GM21825 (cell line): ENCODE results near the gene KRT74.

Experiments
- ATAC-seq: cut with Tn5 transposase; IDR thresholded peaks from one replicate; pipeline ENCODE4 v1.9.1; 2021; ENCODE audit warnings: mild to moderate bottlenecking, moderate library complexity; ENCODE audit not compliant: unreplicated experiment

The KRT74 gene

GRCh38 chr12:52575948-52576347 is 2.3 kb upstream of the KRT74 start:
- ATAC-seq = no peak

DNA sequence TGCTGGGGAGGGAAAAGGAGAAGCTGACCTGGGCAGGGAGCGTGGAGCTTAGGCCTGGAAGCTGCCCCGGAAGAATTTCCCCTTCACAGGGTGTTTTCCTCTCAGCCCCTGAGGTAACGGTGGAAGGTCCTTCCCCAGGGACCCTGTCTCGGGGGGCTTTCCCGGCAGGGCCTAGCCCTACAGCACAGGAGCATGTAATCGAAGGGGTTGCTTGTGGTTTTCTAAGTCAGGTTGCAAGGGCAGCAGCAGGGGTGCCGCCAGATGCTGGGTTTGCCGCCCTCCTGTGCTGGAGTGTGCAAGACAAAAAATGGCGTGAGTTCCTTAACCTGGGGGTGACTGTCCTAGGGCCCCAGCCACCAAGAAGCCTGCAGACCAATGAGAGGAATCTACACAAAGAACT is 1.6 kb upstream of the KRT74 start:
- ATAC-seq = no peak

DNA sequence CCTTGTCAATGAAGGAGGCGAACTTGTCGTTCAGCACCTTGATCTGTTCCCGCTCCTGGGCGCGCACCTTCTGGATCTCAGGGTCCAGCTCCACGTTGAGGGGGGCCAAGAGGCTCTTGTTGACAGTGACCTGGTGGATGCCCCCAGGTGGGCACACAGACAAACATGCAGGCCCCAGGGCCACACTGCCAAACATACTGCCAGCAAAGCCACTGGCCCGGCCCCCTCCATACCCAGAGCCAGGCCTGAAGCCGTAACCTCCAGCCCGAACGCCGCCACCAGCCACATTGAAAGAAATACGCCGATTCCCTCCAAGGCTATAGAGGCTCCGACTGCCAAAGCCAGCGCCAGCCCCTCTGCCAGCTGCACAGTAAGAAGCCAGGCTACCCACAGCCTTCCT is 337 bp downstream of the KRT74 start:
- ATAC-seq = no peak

GRCh38 chr12:52570511-52570910 is 3.1 kb downstream of the KRT74 start:
- no peak for ATAC-seq

DNA sequence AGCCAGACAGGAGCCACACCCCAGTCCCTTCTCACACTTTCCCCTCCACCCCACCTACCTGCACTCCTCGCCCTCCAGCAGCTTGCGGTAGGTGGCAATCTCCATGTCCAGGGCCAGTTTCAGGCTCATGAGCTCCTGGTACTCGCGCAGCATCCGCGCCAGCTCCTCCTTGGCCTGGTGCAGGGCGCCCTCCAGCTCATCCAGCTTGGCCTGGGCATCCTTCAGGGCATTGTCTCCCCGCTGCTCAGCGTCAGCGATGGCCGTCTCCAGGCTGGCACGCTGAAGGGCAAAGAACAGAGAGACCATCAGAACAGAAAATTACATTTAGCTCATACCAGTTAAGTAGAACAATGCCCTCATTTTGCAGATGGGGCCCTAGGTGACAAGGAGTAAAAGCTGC is 5.5 kb downstream of the KRT74 start:
- ATAC-seq = no peak

DNA sequence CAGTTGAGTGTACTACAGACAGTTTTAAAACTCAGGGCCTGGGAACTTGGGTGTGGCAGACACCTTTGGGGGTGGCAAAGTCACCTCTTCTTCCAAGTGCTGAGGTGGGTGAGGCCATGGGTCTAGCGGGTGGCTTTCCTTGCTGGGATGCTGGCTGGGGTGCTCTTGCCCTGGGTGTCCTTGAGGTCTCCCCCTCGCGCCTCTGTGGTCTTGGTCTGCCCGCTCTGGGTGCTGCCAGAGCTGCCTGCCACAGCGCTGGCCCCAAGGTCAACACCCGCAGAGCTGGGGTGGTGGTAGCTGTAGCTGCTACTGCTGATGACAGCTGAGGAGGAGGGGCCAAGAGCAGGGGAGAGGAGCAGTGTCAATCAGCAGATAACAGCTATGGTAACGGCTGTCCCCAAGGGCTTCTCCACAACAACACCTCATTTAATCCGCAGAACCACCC is 6.8 kb downstream of the KRT74 start:
- ATAC-seq = no peak

- ATAC-seq = no peak
These were observed 9.1 kb downstream of the KRT74 start for GRCh38 chr12:52564582-52564981.

GRCh38 chr12:52561880-52562449 is 11.7 kb downstream of the KRT74 start:
- ATAC-seq = no peak

DNA sequence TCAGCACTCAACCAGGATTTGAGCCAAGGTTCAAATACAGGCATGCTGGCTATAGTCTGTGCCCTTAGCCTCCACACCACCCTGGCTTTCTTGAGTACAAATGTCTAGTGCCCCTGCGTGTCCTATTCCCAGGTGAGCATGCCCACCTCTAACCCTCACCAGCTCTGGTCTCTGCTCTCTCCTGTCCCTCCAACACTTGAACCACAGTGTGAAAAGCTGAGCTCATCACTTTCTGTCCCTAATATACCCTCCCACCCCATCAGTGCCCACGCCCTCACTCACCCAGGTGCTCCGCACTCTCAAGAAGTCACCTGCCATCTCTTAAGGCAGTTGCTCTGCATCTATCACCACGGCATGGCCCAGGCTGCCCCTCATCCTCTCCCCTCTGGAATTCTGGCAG is 13.7 kb downstream of the KRT74 start:
- no peak for ATAC-seq

DNA sequence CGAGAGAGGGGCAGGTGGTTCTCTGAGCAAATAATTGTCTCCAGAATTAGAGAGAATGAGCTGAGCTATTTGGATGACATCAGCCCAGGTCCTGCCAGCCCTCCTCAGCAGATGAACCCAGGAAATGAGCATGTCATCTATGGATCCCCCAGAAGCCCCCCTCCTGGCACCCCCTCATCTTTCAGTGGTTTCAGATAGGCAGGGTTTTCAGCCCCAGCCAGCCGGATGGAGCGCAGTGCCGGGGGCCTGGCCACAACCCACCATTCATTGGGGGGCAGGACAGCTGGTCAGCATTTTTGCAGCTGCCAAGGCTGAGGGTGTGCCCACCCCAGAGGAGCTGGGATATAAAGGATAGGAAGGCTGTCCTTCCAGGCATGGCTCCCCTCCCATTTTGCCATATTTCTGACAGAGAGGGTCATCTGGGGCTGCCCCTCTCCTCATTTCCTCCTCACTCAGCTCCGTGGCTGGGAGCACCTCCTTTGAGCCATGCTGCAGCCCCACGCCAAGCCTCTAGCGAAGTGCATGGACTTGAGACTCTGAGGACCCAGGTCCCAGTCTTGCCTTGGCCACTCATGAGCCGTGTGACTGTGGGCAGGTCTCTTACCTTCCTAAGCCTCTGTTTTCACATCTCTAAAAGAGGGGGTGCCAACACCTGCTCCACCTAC is 14.7 kb downstream of the KRT74 start:
- no peak for ATAC-seq

GRCh38 chr12:52557476-52557875 is 16.2 kb downstream of the KRT74 start:
- ATAC-seq = no peak

- ATAC-seq = no peak
These were observed 18.1 kb downstream of the KRT74 start for GRCh38 chr12:52555577-52555976.

DNA sequence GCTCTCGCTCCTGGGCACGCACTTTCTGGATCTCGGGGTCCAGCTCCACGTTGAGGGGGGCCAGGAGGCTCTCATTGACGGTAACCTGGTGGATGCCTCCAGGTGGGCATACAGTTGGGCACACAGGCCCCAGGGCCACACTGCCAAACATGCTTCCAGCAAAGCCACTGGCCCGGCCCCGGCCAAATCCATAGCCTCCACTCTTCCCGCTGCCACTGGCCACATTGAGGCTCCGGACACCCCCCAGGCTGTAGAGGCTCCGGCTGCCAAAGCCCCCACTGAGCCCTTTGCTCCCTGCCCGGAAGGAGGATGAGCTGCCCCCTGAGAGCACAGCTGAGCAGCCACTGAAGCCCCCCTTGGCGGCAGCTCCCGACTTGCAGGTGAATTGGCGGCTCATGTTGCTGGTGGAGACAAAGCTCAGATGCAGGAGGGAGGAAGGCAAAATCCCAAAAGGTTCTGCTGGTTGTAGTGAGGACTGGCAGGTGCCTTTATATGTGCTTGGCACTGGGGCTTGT is 20.9 kb downstream of the KRT74 start, which contains the start of gene KRT71:
TSS of gene KRT71 (minus strand) at position 465 of the 515 bp plus-strand sequence. CDS start at position 397, 68 bp downstream.
- no peak for ATAC-seq

DNA sequence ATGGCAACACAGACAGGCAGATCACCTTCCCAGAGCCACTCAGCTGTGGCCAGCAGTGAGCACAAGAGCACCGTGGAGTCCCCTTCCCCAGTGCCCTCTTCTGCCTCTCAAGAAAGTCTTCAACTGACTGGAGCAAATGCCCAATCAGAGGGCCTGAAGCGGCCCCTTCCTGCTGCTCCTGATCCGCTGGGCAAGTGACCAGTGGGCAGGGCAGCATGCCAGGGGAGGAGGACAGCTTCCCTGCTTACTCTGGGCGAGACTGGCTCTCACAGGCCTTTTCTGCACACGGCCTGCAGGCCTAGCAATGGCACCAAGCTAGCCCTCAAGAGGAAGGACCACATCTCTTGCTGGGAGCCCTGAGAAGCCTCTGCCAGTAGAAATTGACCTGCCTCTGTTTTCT is 21.6 kb downstream of the KRT74 start:
- no peak for ATAC-seq

GRCh38 chr12:52551216-52551865 is 22.3 kb downstream of the KRT74 start:
- no peak for ATAC-seq

GRCh38 chr12:52546126-52546525 is 27.5 kb downstream of the KRT74 start:
- no peak for ATAC-seq

- no peak for ATAC-seq
These were observed 29.4 kb downstream of the KRT74 start for GRCh38 chr12:52543985-52544883.

DNA sequence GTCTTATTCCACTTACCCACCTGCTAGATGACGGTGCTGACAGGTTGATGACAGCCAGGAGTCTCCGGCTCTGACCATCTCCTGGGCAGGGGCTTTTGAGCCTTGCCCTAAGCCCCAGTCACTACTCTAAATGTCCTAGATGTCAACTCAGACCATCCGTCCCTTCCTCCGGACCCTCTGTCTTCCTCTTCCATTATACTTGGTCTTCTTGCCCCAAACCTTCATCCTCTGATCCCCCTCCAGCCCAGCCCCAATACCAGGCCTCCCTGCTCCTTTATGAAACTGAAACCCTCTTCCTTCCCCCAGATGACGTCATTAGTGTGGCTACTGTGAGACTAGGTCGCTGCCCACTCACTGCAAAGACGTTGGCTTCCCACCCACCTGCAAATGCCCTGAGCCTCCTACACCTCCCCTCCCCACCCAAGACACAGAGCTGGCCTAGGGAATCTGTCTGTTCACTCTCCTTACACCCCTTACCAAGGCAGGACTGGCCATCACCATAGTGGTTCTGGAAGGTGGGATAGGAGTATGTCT is 30.8 kb downstream of the KRT74 start:
- no peak for ATAC-seq

DNA sequence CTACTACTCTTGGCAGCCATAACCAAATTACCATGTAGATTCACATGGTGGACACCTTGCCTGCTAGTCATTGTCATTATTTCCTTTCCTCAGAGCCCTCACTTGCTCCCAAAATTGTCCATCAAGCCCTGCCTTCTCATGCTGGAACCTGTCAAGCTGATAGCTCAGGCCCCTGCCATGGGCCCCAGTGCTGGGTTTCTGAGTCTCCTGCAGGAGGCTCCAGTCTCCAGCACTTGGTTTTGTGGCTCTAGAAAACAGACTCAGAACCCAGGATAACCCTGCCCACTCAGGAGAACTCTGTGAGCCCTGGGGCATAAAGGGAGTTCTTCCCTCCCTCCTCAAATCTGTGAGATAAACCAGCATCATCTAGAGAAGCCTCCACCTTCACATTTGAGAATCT is 31.5 kb downstream of the KRT74 start:
- no peak for ATAC-seq

DNA sequence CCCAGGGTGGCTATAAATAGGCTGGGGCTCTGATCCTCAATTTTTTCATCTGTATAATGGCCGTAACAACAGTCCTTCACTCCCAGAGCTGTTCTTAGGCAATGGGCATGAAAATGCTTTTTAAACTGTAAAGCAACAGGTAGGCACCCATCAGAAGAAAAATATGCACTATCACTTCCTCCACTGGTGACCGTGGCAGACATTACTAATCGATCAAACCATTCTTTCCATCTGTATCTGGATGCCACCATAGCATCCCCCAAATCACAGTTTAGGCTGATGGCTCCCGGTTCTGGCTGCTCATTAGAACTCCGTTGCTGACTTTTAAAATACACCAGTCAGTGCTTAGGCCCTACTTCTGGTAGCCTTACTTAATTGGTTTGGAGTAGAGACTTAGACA is 31.9 kb downstream of the KRT74 start:
- no peak for ATAC-seq

DNA sequence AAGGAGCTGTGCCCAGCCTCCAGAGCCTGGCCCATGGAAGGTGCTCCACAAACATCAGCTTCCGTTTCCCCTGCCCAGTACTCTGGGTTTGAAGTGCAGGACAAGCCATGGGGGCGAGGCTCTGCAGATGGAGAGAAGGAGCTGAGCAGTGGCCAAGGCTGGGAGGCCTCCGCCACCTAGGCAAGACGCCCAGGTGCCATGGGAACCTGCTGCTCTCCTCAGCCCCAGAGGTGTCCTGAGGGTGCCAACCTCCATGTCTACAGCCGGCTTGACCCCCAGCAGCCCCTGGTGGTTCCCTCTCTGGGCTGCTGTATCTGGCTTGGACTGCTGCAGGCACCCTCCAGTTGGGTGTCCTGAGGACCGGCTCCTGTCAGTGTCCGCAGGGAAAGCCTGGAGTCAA is 33.1 kb downstream of the KRT74 start:
- no peak for ATAC-seq
